Measurements from ENCODE around the gene PPP1R13B.

- TF ChIP-seq POLR2AphosphoS5 (IDR thresholded peaks at IDR 0.05; ENCODE audit: low read depth, low read length) (no peak), EZH2phosphoT487 (IDR thresholded peaks at IDR 0.05; ENCODE audit: borderline replicate concordance) (no peak), CTCF (IDR thresholded peaks at IDR 0.05 in 2 of 3, conservative IDR thresholded peaks at IDR 0.05 in 1 of 3; ENCODE audit: borderline replicate concordance in 1 of 3, insufficient read depth in 1 of 3, low read depth in 2 of 3, low read length in 2 of 3) (no peak)
Observed at GRCh38 chr14:103692871-103693270, 154.5 kb downstream of the PPP1R13B start.
